NCI-H1694 (cell line): ENCODE measurements around the gene PSMB11.

Experiments used
- DNase-seq: peaks from one replicate; lab custom pipeline; 2025; lab: John Stamatoyannopoulos, UW

The PSMB11 gene

GRCh38 chr14:23015618-23016017 lies 26.4 kb upstream of the PSMB11 start:
- DNase-seq: no peak

- DNase-seq: no peak
Observed at GRCh38 chr14:23017091-23017490, 24.9 kb upstream of the PSMB11 start.

GRCh38 chr14:23018107-23018506 lies 23.9 kb upstream of the PSMB11 start:
- no peak for DNase-seq

GRCh38 chr14:23020143-23021128 lies 21.6 kb upstream of the PSMB11 start:
- DNase-seq: no peak

GRCh38 chr14:23021434-23021833 lies 20.6 kb upstream of the PSMB11 start:
- DNase-seq: no peak

- no peak for DNase-seq
Observed at GRCh38 chr14:23021889-23022442, 20.0 kb upstream of the PSMB11 start.

GRCh38 chr14:23023022-23023794 lies 18.8 kb upstream of the PSMB11 start:
- no peak for DNase-seq

- no peak for DNase-seq
Observed at GRCh38 chr14:23023795-23024152, 18.2 kb upstream of the PSMB11 start.

GRCh38 chr14:23024612-23025075 lies 17.4 kb upstream of the PSMB11 start:
- peak; percentile 87 for DNase-seq

- DNase-seq: peak; percentile 93
Observed at GRCh38 chr14:23025151-23025814, 16.7 kb upstream of the PSMB11 start.

- DNase-seq: no peak
Observed at GRCh38 chr14:23028799-23029198, 13.2 kb upstream of the PSMB11 start.

- DNase-seq: no peak
Observed at GRCh38 chr14:23030936-23031335, 11.1 kb upstream of the PSMB11 start.

GRCh38 chr14:23033251-23033727 lies 8.7 kb upstream of the PSMB11 start:
- no peak for DNase-seq

GRCh38 chr14:23033801-23034497 lies 8.1 kb upstream of the PSMB11 start:
- DNase-seq: no peak

GRCh38 chr14:23034498-23035302 lies 7.3 kb upstream of the PSMB11 start, which contains the start of gene PSMB5:
Gene PSMB5 (minus strand): TSS chr14:23034900. CDS start chr14:23034881, 19 bp downstream.
- no peak for DNase-seq

GRCh38 chr14:23035303-23036144 lies 6.5 kb upstream of the PSMB11 start:
- DNase-seq: no peak

- DNase-seq: no peak
Observed at GRCh38 chr14:23040100-23040499, 1.9 kb upstream of the PSMB11 start.

GRCh38 chr14:23041729-23042128 lies 283 bp upstream of the PSMB11 start:
- no peak for DNase-seq

GRCh38 chr14:23043145-23043544 lies 1.1 kb downstream of the PSMB11 start:
- DNase-seq: no peak
